Measurements from ENCODE around the gene SLCO3A1.

SLCO3A1 gene

GRCh38 chr15:91925794-91926193 is 72.3 kb downstream of the SLCO3A1 start:
- no peaks in the 10 kb centered on the region for H3K36me3 ChIP-seq (ENCODE audit: control insufficient read depth in 2 of 2, insufficient read depth in 1 of 2, low read length in 2 of 2)
- H3K4me1 ChIP-seq (ENCODE audit: control insufficient read depth, insufficient read depth, low read length), result peaks cover 15% of the 10 kb centered on the region
- H3K27ac ChIP-seq (ENCODE audit: extremely low read depth, low read depth, low read length), result no peak overlapping the region
- no peak overlapping the region for H3K4me3 ChIP-seq (ENCODE audit: low read depth, low read length)
- TF ChIP-seq SCRT1 (tag by site-specific recombination; IDR thresholded peaks at IDR 0.05; ENCODE audit: borderline replicate concordance) (no peak), GLI4 (tag by site-specific recombination; IDR thresholded peaks at IDR 0.05) (no peak), ZNF133 (tag by site-specific recombination; IDR thresholded peaks at IDR 0.05) (no peak), ZNF704 (tag by site-specific recombination; IDR thresholded peaks at IDR 0.05) (no peak), KLF8 (tag by site-specific recombination; IDR thresholded peaks at IDR 0.05) (no peak), ZNF426 (tag by site-specific recombination; IDR thresholded peaks at IDR 0.05) (no peak), ZNF16 (tag by site-specific recombination; IDR thresholded peaks at IDR 0.05; ENCODE audit: low read depth) (no peak)
- no peaks in the 10 kb centered on the region for H3K9me3 ChIP-seq (ENCODE audit: control insufficient read depth, insufficient read depth, low read depth, low read length)
- ChIA-PET POLR2A (no interaction called here), CTCF (interaction anchor here (0.6 kb wide), 1 partner anchor 1954 kb away, joined by 3 read pairs; no protein-coding TSS in a partner anchor)

GRCh38 chr15:91926908-91927270 is 73.4 kb downstream of the SLCO3A1 start:
- H3K36me3 ChIP-seq (ENCODE audit: control insufficient read depth in 2 of 2, insufficient read depth in 1 of 2, low read length in 2 of 2), result no peaks in the 10 kb centered on the region
- no peaks in the 10 kb centered on the region for H3K9me3 ChIP-seq (ENCODE audit: control insufficient read depth, insufficient read depth, low read depth, low read length)
- no peak overlapping the region for H3K27ac ChIP-seq (ENCODE audit: extremely low read depth, low read depth, low read length)
- no peak overlapping the region for H3K4me3 ChIP-seq (ENCODE audit: low read depth, low read length)
- ChIA-PET CTCF (interaction anchor here (0.6 kb wide), 1 partner anchor 87 kb away, joined by 3 read pairs; no protein-coding TSS in a partner anchor), POLR2A (no interaction called here)
- no peak for TF ChIP-seq ZNF266 (tag by site-specific recombination; IDR thresholded peaks at IDR 0.05; ENCODE audit: low read depth)
- no peak for TF ChIP-seq ZNF274 (IDR thresholded peaks at IDR 0.05; ENCODE audit: low read length)
- no peak for TF ChIP-seq ZNF274 (tag by site-specific recombination; IDR thresholded peaks at IDR 0.05; ENCODE audit: borderline replicate concordance)
- TF ChIP-seq ZNF354C (tag by site-specific recombination; IDR thresholded peaks at IDR 0.05; ENCODE audit: borderline replicate concordance, low read depth), result no peak
- TF ChIP-seq ZNF626 (tag by site-specific recombination; IDR thresholded peaks at IDR 0.05), result no peak
- TF ChIP-seq EGR2 (tag by site-specific recombination; IDR thresholded peaks at IDR 0.05; ENCODE audit: low read depth), result no peak
- TF ChIP-seq ZIC2 (tag by site-specific recombination; IDR thresholded peaks at IDR 0.05), result no peak
- peaks cover 15% of the 10 kb centered on the region for H3K4me1 ChIP-seq (ENCODE audit: control insufficient read depth, insufficient read depth, low read length)

- Histone ChIP-seq H3K4me3 (ENCODE audit: low read depth, low read length) (no peak overlapping the region), H3K4me1 (ENCODE audit: control insufficient read depth, insufficient read depth, low read length) (peaks cover 8% of the 10 kb centered on the region), H3K9me3 (ENCODE audit: control insufficient read depth, insufficient read depth, low read depth, low read length) (no peaks in the 10 kb centered on the region), H3K27ac (ENCODE audit: extremely low read depth, low read depth, low read length) (no peak overlapping the region), H3K36me3 (ENCODE audit: control insufficient read depth in 2 of 2, insufficient read depth in 1 of 2, low read length in 2 of 2) (no peaks in the 10 kb centered on the region)
- ChIA-PET CTCF (no interaction called here), POLR2A (no interaction called here)
- no peak for TF ChIP-seq GLIS1 (tag by site-specific recombination; IDR thresholded peaks at IDR 0.05)
- 0 out of 2 replicates have a peak, but pooled peaks have one; percentile 32 for TF ChIP-seq ZIC2 (tag by site-specific recombination; IDR thresholded peaks at IDR 0.05)
- TF ChIP-seq ZNF621 (tag by site-specific recombination; IDR thresholded peaks at IDR 0.05), result no peak
- no peak for TF ChIP-seq KLF17 (tag by site-specific recombination; IDR thresholded peaks at IDR 0.05)
- no peak for TF ChIP-seq HIC1 (tag by site-specific recombination; IDR thresholded peaks at IDR 0.05)
- TF ChIP-seq ZNF768 (tag by site-specific recombination; IDR thresholded peaks at IDR 0.05), result no peak
These were observed 74.1 kb downstream of the SLCO3A1 start for GRCh38 chr15:91927585-91927984.
